Calu3 (cell line): Measurements from ENCODE around the gene RTN3. TPM values are rescaled to one million over a fixed set of nuclear protein-coding genes. Genes with fewer than 3 reads are reported as not detected.
"Not testable (repeated sequence)": the region's sequence is repeated elsewhere in the genome, so short reads cannot be mapped to it uniquely, and the experiment has no call there.

Source experiments
- BruUV-seq: library from RNA; stranded (reverse); fragments of 400-500 nt; replicated peaks from 2 replicates; lab custom pipeline; 2021; lab: Mats Ljungman, UMichigan
- CTCF ChIA-PET: fragments of 300-600 bp; sonication (Branson Sonifier 250); formaldehyde crosslinking; loops from one replicate; lab custom pipeline; 2022; ENCODE audit warnings: antibody characterized with exemption; lab: Charles Lee
- DNase-seq: peaks from one replicate; pipeline ENCODE4 v3.0.0; 2022
- H3K27ac Mint-ChIP-seq: one replicate; pipeline ENCODE4 v1.8.0; 2022; ENCODE audit warnings: mixed read lengths; ENCODE audit not compliant: unreplicated experiment
- H3K27me3 Mint-ChIP-seq: one replicate; pipeline ENCODE4 v1.8.0; 2022; ENCODE audit warnings: mixed read lengths; ENCODE audit not compliant: unreplicated experiment
- H3K36me3 Mint-ChIP-seq: one replicate; pipeline ENCODE4 v1.8.0; 2022; ENCODE audit warnings: mild to moderate bottlenecking, moderate library complexity, mixed read lengths; ENCODE audit not compliant: insufficient read depth, unreplicated experiment
- H3K4me1 Mint-ChIP-seq: one replicate; pipeline ENCODE4 v1.8.0; 2022; ENCODE audit warnings: mild to moderate bottlenecking, low read depth, mixed read lengths; ENCODE audit not compliant: unreplicated experiment
- H3K4me3 Mint-ChIP-seq: one replicate; pipeline ENCODE4 v1.8.0; 2022; ENCODE audit warnings: mild to moderate bottlenecking, low read depth, moderate library complexity, mixed read lengths; ENCODE audit not compliant: unreplicated experiment
- H3K9me3 Mint-ChIP-seq: one replicate; pipeline ENCODE4 v1.8.0; 2022; ENCODE audit warnings: low read depth, mixed read lengths; ENCODE audit not compliant: unreplicated experiment
- intact Hi-C: fragments of 100-400 bp; cut with micrococcal nuclease; formaldehyde crosslinking; loops from one replicate; pipeline ENCODE4 v1.10.0; 2022; ENCODE audit not compliant: unreplicated experiment
- total RNA-seq: library from RNA; stranded (reverse); gene quantifications from 2 replicates; pipeline ENCODE4 v1.2.3, GENCODE V29; 2022
- TF ChIP-seq, protein P1 (sequence below): fragments of 200-600 bp; IDR thresholded peaks from one replicate; pipeline ENCODE4 v1.8.0; 2022; ENCODE audit warnings: antibody characterized with exemption; ENCODE audit not compliant: unreplicated experiment

Gene RTN3
- total RNA-seq, 1 experiment from 2014 or later: 146 TPM

DNA sequence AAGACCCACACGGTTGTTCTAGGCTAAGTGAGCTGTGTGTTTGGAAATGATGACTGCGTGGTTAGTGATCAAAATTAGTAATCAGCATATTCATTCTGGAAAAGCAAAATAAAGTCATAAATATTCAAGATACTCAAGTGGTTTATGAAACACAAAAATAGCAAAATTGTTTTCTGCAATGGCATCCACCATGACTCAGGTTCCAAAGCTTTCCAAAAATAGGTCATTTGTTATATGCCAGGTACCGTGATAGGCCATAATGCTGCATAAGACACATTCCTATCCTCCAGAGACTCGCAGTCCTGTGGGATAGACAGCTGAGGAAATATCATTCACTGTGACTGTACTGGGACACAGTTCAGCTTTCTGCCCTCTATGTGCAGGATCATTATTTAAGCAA is 7.7 kb upstream of the RTN3 start:
- Mint-ChIP-seq H3K4me3 (no peak overlapping the region), H3K27me3 (no peaks in the 10 kb centered on the region), H3K9me3 (peaks cover 2% of the 10 kb centered on the region), H3K4me1 (peaks cover 16% of the 10 kb centered on the region), H3K36me3 (peaks cover 40% of the 10 kb centered on the region), H3K27ac (no peak overlapping the region)
- no peak for DNase-seq
- TF ChIP-seq, protein P1, sequence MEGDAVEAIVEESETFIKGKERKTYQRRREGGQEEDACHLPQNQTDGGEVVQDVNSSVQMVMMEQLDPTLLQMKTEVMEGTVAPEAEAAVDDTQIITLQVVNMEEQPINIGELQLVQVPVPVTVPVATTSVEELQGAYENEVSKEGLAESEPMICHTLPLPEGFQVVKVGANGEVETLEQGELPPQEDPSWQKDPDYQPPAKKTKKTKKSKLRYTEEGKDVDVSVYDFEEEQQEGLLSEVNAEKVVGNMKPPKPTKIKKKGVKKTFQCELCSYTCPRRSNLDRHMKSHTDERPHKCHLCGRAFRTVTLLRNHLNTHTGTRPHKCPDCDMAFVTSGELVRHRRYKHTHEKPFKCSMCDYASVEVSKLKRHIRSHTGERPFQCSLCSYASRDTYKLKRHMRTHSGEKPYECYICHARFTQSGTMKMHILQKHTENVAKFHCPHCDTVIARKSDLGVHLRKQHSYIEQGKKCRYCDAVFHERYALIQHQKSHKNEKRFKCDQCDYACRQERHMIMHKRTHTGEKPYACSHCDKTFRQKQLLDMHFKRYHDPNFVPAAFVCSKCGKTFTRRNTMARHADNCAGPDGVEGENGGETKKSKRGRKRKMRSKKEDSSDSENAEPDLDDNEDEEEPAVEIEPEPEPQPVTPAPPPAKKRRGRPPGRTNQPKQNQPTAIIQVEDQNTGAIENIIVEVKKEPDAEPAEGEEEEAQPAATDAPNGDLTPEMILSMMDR: no peak
- BruUV-seq: no TSS peak
- CTCF ChIA-PET: no interaction called here
- intact Hi-C loops: no loop called here

DNA sequence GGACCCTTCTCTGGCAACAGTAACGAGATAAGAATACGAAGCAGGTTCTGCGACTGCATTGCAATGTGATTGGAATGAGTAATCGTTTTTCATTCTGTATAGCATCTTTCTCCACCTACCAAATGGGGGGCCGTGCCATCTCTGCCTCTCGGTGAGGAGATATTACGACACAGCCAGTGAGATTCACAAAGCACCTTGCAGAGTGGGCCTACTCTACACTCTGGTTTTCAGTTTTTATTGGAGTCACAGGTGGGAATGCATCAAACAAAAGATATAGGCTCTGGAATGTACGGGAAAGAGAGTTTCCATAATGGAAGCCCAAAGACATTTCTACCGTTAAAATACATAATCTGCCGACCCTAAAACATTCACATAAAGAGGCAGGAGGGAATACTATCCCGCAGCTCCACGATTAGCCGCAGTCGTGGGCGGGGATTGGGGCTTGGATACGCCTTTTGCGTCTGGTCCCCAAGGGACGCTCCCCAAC is 423 bp upstream of the RTN3 start:
- BruUV-seq: no TSS peak
- Mint-ChIP-seq H3K27ac (peak overlapping the region; percentile 83), H3K9me3 (no peaks in the 10 kb centered on the region), H3K36me3 (peaks cover 27% of the 10 kb centered on the region), H3K27me3 (no peaks in the 10 kb centered on the region), H3K4me1 (peaks cover 10% of the 10 kb centered on the region), H3K4me3 (peak overlapping the region; percentile 96)
- CTCF ChIA-PET: interaction anchor here (0.6 to 2.8 kb wide), 2 partner anchors 10 to 203 kb away, joined by 3 to 11 read pairs; partner anchors contain the start of gene ATL3
- TF ChIP-seq, protein P1: no peak
- DNase-seq: peak; percentile 16
- intact Hi-C loops: loop anchor here (5.0 kb wide), 1 partner anchor 56 kb away; no protein-coding TSS in a partner anchor

DNA sequence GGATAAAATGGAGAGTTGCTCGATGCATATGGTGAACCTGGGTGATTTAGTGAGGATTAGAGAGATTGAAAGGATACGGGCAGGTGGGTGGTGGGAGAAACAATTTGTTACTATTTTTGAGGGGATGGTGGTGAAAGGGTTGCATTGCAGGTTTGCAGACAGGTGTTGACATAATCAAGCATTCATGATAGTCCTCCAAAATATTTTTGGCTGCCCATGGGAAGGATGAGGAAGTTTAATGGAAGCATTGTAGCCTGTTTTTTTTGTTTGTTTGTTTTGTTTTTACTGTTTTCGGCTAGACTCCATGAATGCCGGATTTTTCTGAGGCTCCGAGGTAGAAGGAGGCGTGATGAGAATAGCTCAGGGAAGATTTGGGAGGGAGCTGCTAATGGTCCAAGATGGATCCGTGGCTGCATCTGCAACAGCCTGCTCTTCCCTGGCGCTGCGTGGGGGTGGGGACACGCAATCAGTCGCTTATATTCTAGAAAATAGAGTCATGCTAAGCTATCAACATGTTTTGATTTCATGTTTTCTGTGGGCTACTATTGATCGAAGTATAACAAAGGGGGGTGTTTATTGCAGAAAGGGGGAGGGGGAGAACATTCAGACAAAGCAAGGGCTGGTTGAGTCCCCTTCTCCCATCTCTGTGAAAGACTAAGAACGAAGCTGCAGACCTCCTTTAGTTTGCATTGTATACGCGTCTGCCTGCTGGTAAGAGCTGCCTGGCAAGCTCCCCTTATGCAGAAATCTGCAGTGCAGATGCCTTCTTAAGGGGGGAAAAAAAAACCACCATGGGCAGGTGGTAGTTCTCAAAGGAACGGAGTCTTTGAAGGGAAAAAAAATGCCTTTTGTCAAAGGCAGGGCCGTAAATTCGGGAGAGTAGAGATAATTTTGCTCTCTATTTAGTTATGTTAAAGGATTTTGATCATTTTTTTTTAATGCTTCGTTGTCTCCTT is 1.0 kb downstream of the RTN3 start:
- peak; percentile 20 for DNase-seq
- Mint-ChIP-seq H3K36me3 (peaks cover 27% of the 10 kb centered on the region), H3K9me3 (no peaks in the 10 kb centered on the region), H3K27ac (peak overlapping the region; percentile 83), H3K27me3 (no peaks in the 10 kb centered on the region), H3K4me3 (peak overlapping the region; percentile 96), H3K4me1 (peaks cover 10% of the 10 kb centered on the region)
- intact Hi-C loops: loop anchor here (5.0 kb wide), 1 partner anchor 55 kb away; no protein-coding TSS in a partner anchor
- CTCF ChIA-PET: interaction anchor here (0.6 to 2.8 kb wide), 3 partner anchors 11 to 83 kb away, joined by 3 to 11 read pairs (median 4); partner anchors contain the start of gene ATL3
- TF ChIP-seq, protein P1: peak; percentile 48
- BruUV-seq: TSS peak; percentile 27

DNA sequence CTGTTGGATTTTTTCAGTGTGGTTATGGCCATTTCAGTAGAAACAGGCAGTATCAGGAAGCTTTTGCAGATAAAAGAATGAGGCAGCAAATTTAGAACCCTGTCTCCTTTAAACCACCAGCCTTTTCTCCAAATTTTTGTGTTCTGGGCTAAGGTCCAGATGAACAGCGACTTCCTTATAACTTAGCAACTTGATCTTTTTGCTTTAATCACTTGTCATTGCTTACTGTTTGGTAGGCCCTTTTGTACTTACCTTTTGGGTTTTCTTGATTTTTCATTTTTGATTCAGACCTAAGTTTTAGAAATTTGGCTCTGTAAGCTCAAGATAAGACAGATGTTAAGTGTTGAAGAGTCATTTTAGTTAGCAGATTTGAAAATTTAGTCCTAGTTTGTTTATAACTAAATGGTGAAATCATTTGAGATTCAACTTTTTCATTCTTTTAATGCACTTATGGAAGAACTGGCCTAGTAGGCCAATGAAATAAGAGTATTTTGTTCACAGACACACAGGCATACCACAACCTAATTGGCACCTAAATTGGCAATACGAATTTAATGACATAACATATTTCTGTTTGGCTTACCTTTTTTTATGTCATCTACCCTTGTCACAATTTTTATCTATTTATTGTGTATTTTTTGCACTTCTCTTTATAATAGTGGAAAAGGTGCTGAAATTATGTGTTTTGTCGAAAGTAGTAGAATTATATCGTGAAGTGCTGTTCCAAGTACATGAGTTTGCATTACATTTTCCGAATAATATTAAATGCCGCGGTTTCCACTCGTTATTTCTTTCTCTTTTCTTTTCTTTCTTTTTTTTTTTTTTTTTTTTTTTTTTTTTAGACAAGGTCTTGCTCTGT is 2.1 kb downstream of the RTN3 start:
- Mint-ChIP-seq H3K9me3 (no peaks in the 10 kb centered on the region), H3K36me3 (peaks cover 27% of the 10 kb centered on the region), H3K4me1 (peaks cover 10% of the 10 kb centered on the region), H3K4me3 (peak overlapping the region; percentile 96), H3K27me3 (no peaks in the 10 kb centered on the region), H3K27ac (peak overlapping the region; percentile 31)
- BruUV-seq: no TSS peak
- TF ChIP-seq, protein P1: no peak
- intact Hi-C loops: loop anchor here (5.0 kb wide), 1 partner anchor 54 kb away; no protein-coding TSS in a partner anchor
- DNase-seq: no peak
- CTCF ChIA-PET: interaction anchor here (2.8 kb wide), 1 partner anchor 12 kb away, joined by 11 read pairs; the partner anchor contains the start of gene ATL3

DNA sequence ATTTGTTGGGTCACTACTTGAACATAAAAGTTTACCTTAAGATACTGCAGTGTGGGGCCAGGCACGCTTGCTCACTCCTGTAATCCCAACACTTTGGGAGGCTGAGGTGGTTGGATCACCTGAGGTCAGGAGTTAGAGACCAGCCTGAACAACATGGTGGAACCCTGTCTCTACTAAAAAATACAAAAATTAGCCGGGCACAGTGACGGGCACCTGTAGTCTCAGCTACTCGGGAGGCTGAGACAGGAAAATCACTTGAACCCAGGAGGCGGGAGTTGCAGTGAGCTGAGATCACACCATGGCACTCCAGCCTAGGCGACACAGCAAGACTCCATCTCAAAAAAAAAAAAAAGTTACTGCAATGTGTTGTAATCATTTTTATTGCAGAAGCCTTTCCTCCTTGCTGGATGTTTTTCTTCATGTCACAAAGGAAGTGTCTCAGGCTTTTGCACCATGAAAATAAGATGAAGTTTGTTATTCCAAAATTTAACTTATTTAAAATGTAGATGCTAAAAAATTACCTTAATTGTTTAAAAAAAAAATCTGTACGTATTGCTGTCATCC is 3.9 kb downstream of the RTN3 start:
- peaks cover 24% of the 10 kb centered on the region for H3K4me1 Mint-ChIP-seq
- H3K9me3 Mint-ChIP-seq, H3K4me3 Mint-ChIP-seq, BruUV-seq, CTCF ChIA-PET, DNase-seq, H3K27me3 Mint-ChIP-seq, H3K27ac Mint-ChIP-seq, intact Hi-C loops: not testable (repeated sequence)
- peaks cover 33% of the 10 kb centered on the region for H3K36me3 Mint-ChIP-seq
